ENCODE measurements around the gene TSHZ2. TPM values are rescaled to one million over a fixed set of nuclear protein-coding genes. Genes with fewer than 3 reads are reported as not detected.
"Not testable (repeated sequence)": the region's sequence is repeated elsewhere in the genome, so short reads cannot be mapped to it uniquely, and the experiment has no call there.

The TSHZ2 gene
- total RNA-seq, 1 donor from 2014 or later, result 0.06 TPM

DNA sequence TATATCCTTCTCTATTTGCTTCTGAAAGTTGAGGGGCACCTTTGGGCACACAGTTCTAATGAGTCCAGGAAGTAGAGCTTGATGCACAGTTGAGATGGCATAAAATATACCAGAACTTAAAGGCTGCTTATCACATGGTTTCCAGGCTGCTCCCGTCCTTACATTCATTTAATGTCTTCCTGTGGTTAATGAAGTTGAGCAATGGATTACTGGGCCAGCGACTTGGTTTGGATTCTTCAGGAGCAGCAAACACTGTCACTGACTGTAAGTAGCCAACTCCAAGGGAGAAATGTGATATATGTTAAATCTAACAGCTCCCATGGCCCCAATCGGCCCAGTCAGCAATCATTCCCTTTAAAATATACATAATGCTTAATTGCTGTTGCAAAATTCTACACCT, 9.0 kb upstream of the TSHZ2 start:
- no peak overlapping the region for H3K4me3 ChIP-seq (ENCODE audit: low read depth, low read length)
- DNase-seq (ENCODE audit: low read depth), result no peak
- TF ChIP-seq, protein P1, sequence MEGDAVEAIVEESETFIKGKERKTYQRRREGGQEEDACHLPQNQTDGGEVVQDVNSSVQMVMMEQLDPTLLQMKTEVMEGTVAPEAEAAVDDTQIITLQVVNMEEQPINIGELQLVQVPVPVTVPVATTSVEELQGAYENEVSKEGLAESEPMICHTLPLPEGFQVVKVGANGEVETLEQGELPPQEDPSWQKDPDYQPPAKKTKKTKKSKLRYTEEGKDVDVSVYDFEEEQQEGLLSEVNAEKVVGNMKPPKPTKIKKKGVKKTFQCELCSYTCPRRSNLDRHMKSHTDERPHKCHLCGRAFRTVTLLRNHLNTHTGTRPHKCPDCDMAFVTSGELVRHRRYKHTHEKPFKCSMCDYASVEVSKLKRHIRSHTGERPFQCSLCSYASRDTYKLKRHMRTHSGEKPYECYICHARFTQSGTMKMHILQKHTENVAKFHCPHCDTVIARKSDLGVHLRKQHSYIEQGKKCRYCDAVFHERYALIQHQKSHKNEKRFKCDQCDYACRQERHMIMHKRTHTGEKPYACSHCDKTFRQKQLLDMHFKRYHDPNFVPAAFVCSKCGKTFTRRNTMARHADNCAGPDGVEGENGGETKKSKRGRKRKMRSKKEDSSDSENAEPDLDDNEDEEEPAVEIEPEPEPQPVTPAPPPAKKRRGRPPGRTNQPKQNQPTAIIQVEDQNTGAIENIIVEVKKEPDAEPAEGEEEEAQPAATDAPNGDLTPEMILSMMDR (conservative IDR thresholded peaks at IDR 0.05; ENCODE audit: low read depth, low read length), result no peak

DNA sequence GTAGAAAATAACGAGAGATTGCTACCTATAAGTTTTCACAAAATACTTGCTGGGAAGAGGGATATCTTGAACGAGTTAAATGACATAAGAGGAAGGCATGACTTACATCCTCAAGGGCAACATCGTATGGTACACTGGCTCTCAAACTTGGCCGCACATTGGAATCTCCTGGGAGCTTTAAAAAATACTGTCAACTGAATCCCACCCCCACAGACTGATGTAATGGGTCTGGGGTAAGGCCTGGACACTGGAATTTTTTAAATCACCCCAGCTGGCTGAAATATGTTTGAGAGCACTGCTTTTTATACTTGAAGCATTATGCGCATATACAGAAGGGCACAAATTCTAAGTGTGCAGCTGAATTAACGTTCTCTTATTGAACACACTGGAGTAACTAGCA, 8.0 kb upstream of the TSHZ2 start:
- TF ChIP-seq, protein P1 (conservative IDR thresholded peaks at IDR 0.05; ENCODE audit: low read depth, low read length), result no peak
- no peak for DNase-seq (ENCODE audit: low read depth)
- H3K4me3 ChIP-seq (ENCODE audit: low read depth, low read length), result no peak overlapping the region

DNA sequence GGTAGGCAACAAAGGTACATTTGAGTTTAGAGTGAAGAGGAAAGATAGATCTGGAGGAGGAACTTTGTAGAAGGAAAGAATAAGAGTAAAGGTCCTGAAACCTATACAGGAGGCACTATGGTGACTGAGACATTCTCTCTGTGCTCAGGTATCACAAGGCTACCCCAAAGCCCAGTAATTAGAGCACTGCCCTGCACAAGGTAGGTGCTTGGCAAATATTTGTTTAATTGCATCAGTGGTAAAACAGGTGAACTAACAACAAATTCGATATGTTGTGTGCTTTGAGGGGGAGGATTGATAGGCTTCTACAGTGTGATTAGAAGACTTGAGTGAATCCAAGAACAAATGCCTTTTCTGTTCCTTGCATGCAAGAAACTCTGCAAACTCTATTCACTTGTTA, 6.8 kb upstream of the TSHZ2 start:
- TF ChIP-seq, protein P1 (conservative IDR thresholded peaks at IDR 0.05; ENCODE audit: low read depth, low read length), result no peak
- DNase-seq (ENCODE audit: low read depth), result no peak
- H3K4me3 ChIP-seq (ENCODE audit: low read depth, low read length), result no peak overlapping the region

DNA sequence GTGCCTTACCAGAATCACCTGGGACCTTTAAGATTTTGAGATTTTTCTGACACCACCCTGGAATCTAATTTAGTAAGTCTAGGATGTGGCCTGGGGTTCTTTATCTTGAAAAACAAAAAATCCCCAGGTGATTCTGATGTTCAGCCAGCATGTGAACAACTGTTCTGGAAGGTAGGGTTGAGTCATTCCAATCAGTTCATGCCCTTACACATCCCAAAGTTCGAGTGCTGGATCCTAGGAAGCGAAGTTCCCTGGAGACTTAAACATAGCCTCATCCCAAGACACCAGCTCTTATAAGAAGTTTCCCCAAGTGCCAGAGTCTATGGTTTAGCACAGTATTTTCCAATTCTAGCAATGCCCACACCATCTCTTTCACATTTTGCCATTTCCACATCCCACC, 6.3 kb upstream of the TSHZ2 start:
- H3K4me3 ChIP-seq (ENCODE audit: low read depth, low read length), result no peak overlapping the region
- TF ChIP-seq, protein P1 (conservative IDR thresholded peaks at IDR 0.05; ENCODE audit: low read depth, low read length), result no peak
- DNase-seq (ENCODE audit: low read depth), result no peak

DNA sequence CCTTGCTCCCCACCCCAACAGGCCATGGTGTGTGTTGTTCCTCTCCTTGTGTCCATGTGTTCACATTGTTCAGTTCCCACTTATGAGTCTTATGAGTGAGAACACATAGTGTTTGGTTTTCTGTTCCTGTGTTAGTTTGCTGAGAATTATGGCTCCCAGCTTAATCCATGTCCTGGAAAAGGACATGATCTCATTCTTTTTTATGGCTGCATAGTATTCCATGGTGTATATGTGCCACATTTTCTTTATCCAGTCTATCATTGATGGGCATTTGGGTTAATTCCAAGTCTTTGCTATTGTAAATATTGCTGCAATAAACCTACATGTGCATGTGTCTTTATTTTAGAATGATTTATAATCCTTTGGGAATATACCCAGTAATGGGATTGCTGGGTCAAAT, 5.6 kb upstream of the TSHZ2 start:
- H3K4me3 ChIP-seq (ENCODE audit: low read depth, low read length); DNase-seq (ENCODE audit: low read depth): not testable (repeated sequence)

DNA sequence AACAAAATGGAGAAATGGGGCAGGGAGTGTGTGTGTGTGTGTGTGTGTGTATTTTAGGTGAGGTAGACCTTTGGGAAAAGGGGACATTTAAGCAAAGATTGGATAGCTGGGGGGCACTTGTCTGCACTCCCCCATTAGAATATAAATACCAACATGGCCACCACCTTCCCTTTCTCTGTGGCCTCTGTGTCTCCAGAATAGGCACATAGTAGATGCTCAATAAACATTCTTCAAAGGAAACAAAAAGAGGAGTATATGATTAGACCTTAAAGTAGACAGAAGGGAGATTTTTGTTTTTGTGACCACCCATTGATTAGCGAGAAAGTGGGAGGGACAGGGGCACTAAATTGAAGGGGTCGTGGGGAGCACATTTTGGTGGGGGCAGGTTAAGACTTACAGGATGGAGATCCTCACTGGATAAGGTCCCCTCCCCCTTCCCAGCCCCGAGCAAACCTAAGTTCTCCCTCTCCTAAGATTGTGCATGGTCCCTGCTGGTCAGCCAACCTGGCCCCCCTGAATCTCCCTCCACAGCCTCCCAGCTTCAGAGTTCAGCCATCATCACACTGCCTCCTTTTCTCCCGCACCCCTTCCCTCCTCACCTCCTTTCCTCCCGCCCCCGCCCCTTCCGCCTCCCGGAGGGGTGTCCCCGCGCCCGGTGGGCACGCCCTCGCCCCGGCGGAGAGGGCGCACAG, 514 bp upstream of the TSHZ2 start:
- H3K4me3 ChIP-seq (ENCODE audit: low read depth, low read length), result peak overlapping the region; percentile 67
- DNase-seq (ENCODE audit: low read depth), result no peak
- TF ChIP-seq, protein P1 (conservative IDR thresholded peaks at IDR 0.05; ENCODE audit: low read depth, low read length), result no peak

DNA sequence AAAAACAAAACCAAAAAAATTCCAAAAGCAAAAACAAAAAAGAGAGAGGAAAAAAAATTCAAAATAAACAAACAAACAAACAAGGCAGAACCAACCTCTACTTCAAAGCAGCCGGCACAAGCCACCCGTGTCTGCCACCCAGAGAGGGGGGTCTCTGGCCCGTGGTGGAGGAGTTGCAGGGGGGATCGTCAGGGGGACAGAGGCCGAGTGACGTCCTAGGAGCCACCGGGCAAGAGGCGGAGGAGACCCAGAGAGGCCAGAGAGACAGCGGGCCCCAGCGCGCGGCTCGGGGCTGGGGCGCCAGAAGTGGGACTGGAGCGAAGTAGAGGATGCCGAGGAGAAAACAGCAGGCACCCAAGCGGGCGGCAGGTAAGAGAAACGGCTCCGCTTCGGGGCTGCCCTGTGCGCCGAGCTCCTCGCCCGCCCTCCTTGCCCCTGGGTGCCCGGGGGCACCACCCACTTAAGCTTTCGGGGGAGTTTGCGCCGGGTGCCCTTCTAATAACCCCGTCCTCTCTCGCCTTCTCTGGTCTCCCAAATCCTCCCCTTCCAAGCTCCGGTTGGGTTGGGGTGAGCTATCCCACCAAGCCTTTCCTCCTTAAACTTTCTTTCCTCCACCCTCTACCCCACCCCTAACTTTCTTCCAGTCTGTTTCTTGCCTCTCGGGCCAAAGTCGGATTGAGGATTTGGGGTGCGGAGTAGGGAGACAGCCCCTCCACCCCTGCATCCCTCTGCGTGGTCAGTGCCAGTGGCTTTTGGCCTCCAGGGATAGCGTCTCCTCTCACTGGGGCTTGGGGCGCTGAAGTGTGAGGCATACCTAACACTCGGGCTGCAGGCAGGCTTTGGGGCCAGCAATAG, 1.0 kb downstream of the TSHZ2 start:
- DNase-seq (ENCODE audit: low read depth), result no peak
- TF ChIP-seq, protein P1 (conservative IDR thresholded peaks at IDR 0.05; ENCODE audit: low read depth, low read length), result no peak
- H3K4me3 ChIP-seq (ENCODE audit: low read depth, low read length), result peak overlapping the region; percentile 67
